8988T (cell line): ENCODE results near the gene TNFRSF19.
"Not testable (repeated sequence)": the region's sequence is repeated elsewhere in the genome, so short reads cannot be mapped to it uniquely, and the experiment has no call there.

Experiments
- DNase-seq: peaks from one replicate; pipeline ENCODE4 v3.0.0; 2011

Gene TNFRSF19

GRCh38 chr13:23658929-23659541 is 88.8 kb downstream of the TNFRSF19 start:
- DNase-seq: no peak

GRCh38 chr13:23660249-23660648 is 90.0 kb downstream of the TNFRSF19 start:
- DNase-seq: no peak

- DNase-seq: no peak
These were observed 96.4 kb downstream of the TNFRSF19 start for GRCh38 chr13:23666582-23666981.

GRCh38 chr13:23667750-23668149 is 97.5 kb downstream of the TNFRSF19 start:
- DNase-seq: no peak

- DNase-seq: no peak
These were observed 98.3 kb downstream of the TNFRSF19 start for GRCh38 chr13:23668562-23668961.

- DNase-seq: no peak
These were observed 100.6 kb downstream of the TNFRSF19 start for GRCh38 chr13:23670793-23671192.

GRCh38 chr13:23671377-23671776 is 101.2 kb downstream of the TNFRSF19 start:
- DNase-seq: no peak

GRCh38 chr13:23671897-23672296 is 101.7 kb downstream of the TNFRSF19 start:
- no peak for DNase-seq

GRCh38 chr13:23672616-23673015 is 102.4 kb downstream of the TNFRSF19 start:
- DNase-seq: no peak

GRCh38 chr13:23673354-23673753 is 103.1 kb downstream of the TNFRSF19 start:
- DNase-seq: no peak

GRCh38 chr13:23673867-23674605 is 103.8 kb downstream of the TNFRSF19 start:
- no peak for DNase-seq

- DNase-seq: no peak
These were observed 104.8 kb downstream of the TNFRSF19 start for GRCh38 chr13:23674795-23675640.

- not testable (repeated sequence) for DNase-seq
These were observed 107.6 kb downstream of the TNFRSF19 start for GRCh38 chr13:23677679-23678288.

- DNase-seq: no peak
These were observed 108.6 kb downstream of the TNFRSF19 start for GRCh38 chr13:23678795-23679194.

GRCh38 chr13:23679220-23679619 is 109.0 kb downstream of the TNFRSF19 start:
- no peak for DNase-seq

- DNase-seq: no peak
These were observed 110.8 kb downstream of the TNFRSF19 start for GRCh38 chr13:23680845-23681669.

GRCh38 chr13:23683084-23683483 is 112.9 kb downstream of the TNFRSF19 start:
- no peak for DNase-seq

- DNase-seq: no peak
These were observed 114.4 kb downstream of the TNFRSF19 start for GRCh38 chr13:23684647-23685046.

GRCh38 chr13:23685416-23685815 is 115.2 kb downstream of the TNFRSF19 start:
- no peak for DNase-seq

- no peak for DNase-seq
These were observed 116.7 kb downstream of the TNFRSF19 start for GRCh38 chr13:23686948-23687347.

GRCh38 chr13:23687614-23688013 is 117.4 kb downstream of the TNFRSF19 start:
- DNase-seq: no peak

GRCh38 chr13:23688336-23688735 is 118.1 kb downstream of the TNFRSF19 start:
- DNase-seq: no peak
